H1 (cell line): ENCODE results near the gene LRRC30. TPM values are rescaled to one million over a fixed set of nuclear protein-coding genes. Genes with fewer than 3 reads are reported as not detected.

ENCODE experiments used
- CTCF ChIA-PET: fragments of 300-600 bp; sonication (Branson Sonifier 250); formaldehyde crosslinking; loops from one replicate; lab custom pipeline; 2021; ENCODE audit not compliant: partially characterized antibody; lab: Charles Lee
- POLR2A ChIA-PET: fragments of 300-600 bp; sonication (Branson Sonifier 250); formaldehyde crosslinking; loops from one replicate; lab custom pipeline; 2021; ENCODE audit warnings: inconsistent platforms; ENCODE audit not compliant: partially characterized antibody; lab: Charles Lee
- DNase-seq, 2 experiments: peaks; one replicate each; pipeline versions ENCODE4 v3.0.0 to v3.0.0-alpha.2; 2010 to 2022; ENCODE audit warnings: low spot score in 2 of 2, low read depth in 1 of 2, mixed read lengths in 1 of 2
- FAIRE-seq: peaks from 2 replicates; lab custom pipeline; 2011; peaks lifted over from hg19 to GRCh38; lab: Jason Lieb, UNC
- H2AFZ ChIP-seq: 2 replicates; pipeline ENCODE4 v1.8.1; 2012; ENCODE audit warnings: low read length, inconsistent platforms
- H2AK5ac ChIP-seq: 2 replicates; pipeline ENCODE4 v1.6.1; 2013; ENCODE audit warnings: low read depth, low read length
- H2BK120ac ChIP-seq: replicated peaks from 2 replicates; pipeline ENCODE3; 2013; ENCODE audit warnings: low read depth, low read length, inconsistent platforms
- H2BK12ac ChIP-seq: 2 replicates; pipeline ENCODE4 v1.6.1; 2013; ENCODE audit warnings: low read depth, low read length
- H2BK15ac ChIP-seq: 2 replicates; pipeline ENCODE4 v1.6.1; 2013; ENCODE audit warnings: low read length
- H2BK20ac ChIP-seq: 2 replicates; pipeline ENCODE4 v1.6.1; 2013; ENCODE audit warnings: low read length
- H2BK5ac ChIP-seq: 2 replicates; pipeline ENCODE4 v1.6.1; 2013; ENCODE audit warnings: low read depth, low read length
- H3K14ac ChIP-seq: 2 replicates; pipeline ENCODE4 v1.6.1; 2013; ENCODE audit warnings: inconsistent platforms; ENCODE audit not compliant: insufficient read length
- H3K18ac ChIP-seq: 2 replicates; pipeline ENCODE4 v1.6.1; 2013; ENCODE audit warnings: low read length; ENCODE audit errors: extremely low read depth
- H3K23ac ChIP-seq: 2 replicates; pipeline ENCODE4 v1.6.1; 2013; ENCODE audit warnings: inconsistent platforms; ENCODE audit not compliant: insufficient read length
- H3K23me2 ChIP-seq: 2 replicates; pipeline ENCODE4 v1.6.1; 2013; ENCODE audit warnings: low read depth, low read length
- H3K27ac ChIP-seq: 2 replicates; pipeline ENCODE4 v1.6.1; 2011; ENCODE audit warnings: low read depth, low read length, inconsistent platforms
- H3K27me3 ChIP-seq, 4 experiments: replicated peaks in 1 of 4; 1 replicate in 1 of 4; 2 replicates in 3 of 4; pipeline versions ENCODE4 v1.6.1 to v1.8.1; 2011 to 2013; ENCODE audit warnings: low read length in 3 of 4, mild to moderate bottlenecking in 3 of 4, inconsistent platforms in 2 of 4, mixed read lengths in 2 of 4, moderate library complexity in 1 of 4; ENCODE audit not compliant: control insufficient read depth in 3 of 4, insufficient read depth in 3 of 4; ENCODE audit errors: extremely low read depth in 1 of 4
- H3K36me3 ChIP-seq, 4 experiments: 2 replicates each; pipeline versions ENCODE4 v1.6.1 to v1.8.1; 2011 to 2013; ENCODE audit warnings: mild to moderate bottlenecking in 4 of 4, low read length in 3 of 4, moderate library complexity in 2 of 4, control low read depth in 1 of 4, inconsistent platforms in 1 of 4; ENCODE audit not compliant: insufficient read depth in 4 of 4, control insufficient read depth in 2 of 4
- H3K4ac ChIP-seq: replicated peaks from 2 replicates; pipeline ENCODE3; 2013; ENCODE audit warnings: low read length, low read depth, mixed read lengths, inconsistent platforms; ENCODE audit not compliant: insufficient read length
- H3K4me1 ChIP-seq, 4 experiments: replicated peaks in 1 of 4; 1 replicate in 1 of 4; 2 replicates in 3 of 4; pipeline versions ENCODE4 v1.6.1 to v1.8.1; 2011 to 2013; ENCODE audit warnings: low read length in 3 of 4, inconsistent platforms in 2 of 4, mixed read lengths in 1 of 4; ENCODE audit not compliant: insufficient read depth in 4 of 4, control insufficient read depth in 3 of 4
- H3K4me2 ChIP-seq, 2 experiments: 2 replicates each; pipeline versions ENCODE4 v1.6.1 to v1.8.1; 2011 to 2013; ENCODE audit warnings: low read depth in 2 of 2, low read length in 2 of 2, control low read depth in 1 of 2, inconsistent platforms in 1 of 2, mild to moderate bottlenecking in 1 of 2; ENCODE audit not compliant: insufficient read depth in 1 of 2
- H3K4me3 ChIP-seq, 4 experiments: fragments of 200-600, 300-600 bp in 1 of 4; sonication (generic), shearing (Covaris generic), sonication (Bioruptor Twin) in 1 of 4; 2 replicates each; pipeline versions ENCODE4 v1.5.1 to v1.8.1; 2011 to 2016; ENCODE audit warnings: low read length in 4 of 4, low read depth in 3 of 4, control low read depth in 2 of 4, inconsistent platforms in 2 of 4, mild to moderate bottlenecking in 2 of 4, mixed read lengths in 1 of 4, moderate library complexity in 1 of 4; ENCODE audit not compliant: insufficient read depth in 2 of 4; ENCODE audit errors: extremely low read depth in 1 of 4
- H3K56ac ChIP-seq: replicated peaks from 2 replicates; pipeline ENCODE3; 2013; ENCODE audit warnings: low read depth, mild to moderate bottlenecking, mixed read lengths, low read length, inconsistent platforms; ENCODE audit not compliant: insufficient read length
- H3K79me1 ChIP-seq: 2 replicates; pipeline ENCODE4 v1.6.1; 2013; ENCODE audit warnings: low read depth, low read length, control low read depth
- H3K79me2 ChIP-seq, 2 experiments: 2 replicates each; pipeline versions ENCODE4 v1.6.1 to v1.8.1; 2012 to 2013; ENCODE audit warnings: low read length in 2 of 2, mild to moderate bottlenecking in 2 of 2, inconsistent platforms in 1 of 2; ENCODE audit not compliant: insufficient read depth in 2 of 2, control insufficient read depth in 1 of 2
- H3K9ac ChIP-seq, 4 experiments: replicated peaks in 1 of 4; 1 replicate in 1 of 4; 2 replicates in 3 of 4; pipeline versions ENCODE4 v1.6.1 to v1.8.1; 2011 to 2013; ENCODE audit warnings: low read depth in 3 of 4, low read length in 3 of 4, control low read depth in 2 of 4, mild to moderate bottlenecking in 2 of 4, moderate library complexity in 2 of 4, inconsistent platforms in 1 of 4; ENCODE audit errors: extremely low read depth in 1 of 4
- H3K9me3 ChIP-seq, 2 experiments: 2 replicates each; pipeline versions ENCODE4 v1.6.1 to v1.8.1; 2012 to 2013; ENCODE audit warnings: mild to moderate bottlenecking in 2 of 2, moderate library complexity in 2 of 2, control low read depth in 1 of 2, inconsistent platforms in 1 of 2, low read depth in 1 of 2, low read length in 1 of 2, mixed read lengths in 1 of 2; ENCODE audit not compliant: insufficient read depth in 2 of 2
- H4K20me1 ChIP-seq, 2 experiments: replicated peaks in 1 of 2; 2 replicates each; pipeline versions ENCODE3 to v1.8.1; 2011 to 2013; ENCODE audit warnings: inconsistent platforms in 2 of 2, low read length in 2 of 2, mild to moderate bottlenecking in 1 of 2; ENCODE audit not compliant: insufficient read depth in 2 of 2, control insufficient read depth in 1 of 2
- H4K5ac ChIP-seq: 2 replicates; pipeline ENCODE4 v1.6.1; 2013; ENCODE audit warnings: low read length, low read depth, mixed read lengths, inconsistent platforms; ENCODE audit not compliant: insufficient read length
- H4K8ac ChIP-seq: 2 replicates; pipeline ENCODE4 v1.8.0; 2013; ENCODE audit warnings: mild to moderate bottlenecking, moderate library complexity, low read length, inconsistent platforms; ENCODE audit not compliant: insufficient read depth; ENCODE audit errors: extremely low read depth
- H4K91ac ChIP-seq: replicated peaks from 2 replicates; pipeline ENCODE3; 2013; ENCODE audit warnings: low read length, mixed read lengths, inconsistent platforms; ENCODE audit not compliant: insufficient read length
- FOSL1 ChIP-seq: IDR thresholded peaks from 2 replicates; pipeline ENCODE4 v1.6.1; 2011; ENCODE audit warnings: mild to moderate bottlenecking, low read depth, low read length, moderate library complexity; ENCODE audit not compliant: insufficient read depth
- KDM1A ChIP-seq: fragments of 200-600, 300-600 bp; sonication (generic); IDR thresholded peaks from 2 replicates; pipeline ENCODE4 v1.7.1; 2016; ENCODE audit warnings: mild to moderate bottlenecking, low read length, borderline replicate concordance
- YY1 ChIP-seq: IDR thresholded peaks from 2 replicates; pipeline ENCODE4 v1.6.1; 2011; ENCODE audit warnings: low read depth, mild to moderate bottlenecking, low read length
- WGBS, 2 experiments: shearing (Covaris generic) in 1 of 2; methylation state at CpG; one replicate each; pipeline versions ENCODE4 v1.1.6 to v1.1.7; 2013 to 2015; ENCODE audit warnings: low lambda C conversion rate in 2 of 2, mixed read lengths in 2 of 2, inconsistent platforms in 1 of 2, low coverage in 1 of 2, missing lambda C conversion rate in 1 of 2; ENCODE audit not compliant: insufficient replicate concordance in 2 of 2, insufficient coverage in 1 of 2, insufficient read length in 1 of 2; ENCODE audit errors: extremely low coverage in 1 of 2, missing lambda C conversion rate in 1 of 2; 5-methylcytosine and 5-hydroxymethylcytosine counted together
- polyA plus RNA-seq, 7 experiments: library from polyadenylated mRNA; depleted of rRNA in 3 of 7; stranded (reverse) in 5 of 7; unstranded in 2 of 7; fragments of >200 nt in 5 of 7; fragments of 200-250 nt in 2 of 7; gene quantifications; 1 replicate in 5 of 7; 2 replicates in 1 of 7; 4 replicates in 1 of 7; pipeline versions ENCODE4 v1.2.1 to v1.2.3, GENCODE V29; 2011 to 2013; ENCODE audit warnings: missing spikeins in 2 of 7, mixed read lengths in 2 of 7
- total RNA-seq: library from RNA; stranded (reverse); fragmentation: NEBNext Ultra II Directional; extraction: Animal tissue kit (Norgen Biotek cat#: 25700); gene quantifications from 2 replicates; pipeline ENCODE4 v1.2.1, GENCODE V29; 2021

Gene LRRC30
- total and polyA plus RNA-seq, 2 of the 8 experiments (the other 6 are each of a cell fraction or from before 2014, with no cell fraction given): not detected

- Histone ChIP-seq H3K36me3 (no peaks in the 10 kb centered on the region), H3K4ac (no peak overlapping the region), H3K9me3 (no peaks in the 10 kb centered on the region), H4K91ac (no peak overlapping the region), H3K4me1 (no peaks in the 10 kb centered on the region; a peak in 1 of 7 replicates), H4K5ac (no peak overlapping the region), H3K18ac (no peak overlapping the region), H2BK15ac (no peak overlapping the region), H2AK5ac (no peak overlapping the region), H4K8ac (no peak overlapping the region), H3K4me2 (no peak overlapping the region), H4K20me1 (no peaks in the 10 kb centered on the region), H3K23ac (no peak overlapping the region), H3K23me2 (no peaks in the 10 kb centered on the region; the same call in 1 of the 2 replicates), H3K14ac (no peak overlapping the region), H2BK12ac (no peak overlapping the region), H2BK120ac (no peak overlapping the region), H3K9ac (no peak overlapping the region), H3K27ac (no peak overlapping the region), H2BK20ac (no peak overlapping the region), H3K56ac (no peak overlapping the region), H2AFZ (no peak overlapping the region), H3K27me3 (no peaks in the 10 kb centered on the region), H3K4me3 (no peak overlapping the region), H2BK5ac (no peak overlapping the region), H3K79me2 (no peaks in the 10 kb centered on the region), H3K79me1 (no peaks in the 10 kb centered on the region)
- DNase-seq: no peak
- no peak for FAIRE-seq
- WGBS, 2 experiments: 87% methylated on average over 6 of the region's 6 CpGs; no CpG with 5 or more reads in 1 of the 2 experiments
- CTCF ChIA-PET: interaction anchor here (0.7 to 1.9 kb wide), 3 partner anchors 14 to 74 kb away, joined by 3 to 6 read pairs (median 4); no protein-coding TSS in a partner anchor
- POLR2A ChIA-PET: no interaction called here
- TF ChIP-seq FOSL1: no peak
- no peak for TF ChIP-seq KDM1A
- TF ChIP-seq YY1: no peak
These were observed 18.0 kb downstream of the LRRC30 start for GRCh38 chr18:7248877-7249276.
